AG10803 (cell line): ENCODE measurements around the gene FOXJ3.
A peak's percentile ranks its signal among the peaks of the same experiment; 100 is the strongest.

ENCODE experiments used
- DNase-seq: peaks from one replicate; pipeline ENCODE4 v3.0.0; 2010; ENCODE audit warnings: low read depth
- H3K4me3 ChIP-seq: 2 replicates; pipeline ENCODE4 v1.5.1; 2011; ENCODE audit warnings: mild to moderate bottlenecking, low read length, control low read depth
- TF ChIP-seq, protein P1 (sequence below): conservative IDR thresholded peaks from 2 replicates; pipeline ENCODE4 v1.5.1; 2011; ENCODE audit warnings: mild to moderate bottlenecking, low read length, control low read depth, inconsistent platforms

Gene FOXJ3

DNA sequence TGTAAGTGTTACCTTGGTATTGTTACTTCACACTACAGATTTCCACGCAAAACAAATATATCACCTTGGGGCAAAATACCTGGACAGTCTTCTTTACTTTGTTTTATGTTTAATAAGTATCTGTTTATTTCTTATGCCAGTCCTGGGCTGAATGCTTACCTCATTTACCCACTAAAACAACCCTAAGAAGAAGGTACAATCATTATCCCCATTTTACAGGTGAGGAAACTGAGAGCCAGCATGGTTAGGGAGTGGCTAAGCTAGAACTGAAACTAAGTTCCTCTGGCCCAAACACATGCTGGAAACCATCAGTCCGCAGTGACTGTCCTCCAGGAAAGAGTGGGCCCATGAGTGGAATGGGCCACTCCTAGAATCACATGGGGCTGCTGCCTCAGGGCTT lies 194.8 kb downstream of the FOXJ3 start:
- DNase-seq, result no peak

GRCh38 chr1:42139444-42139843 lies 195.6 kb downstream of the FOXJ3 start:
- DNase-seq, result no peak
- TF ChIP-seq, protein P1, sequence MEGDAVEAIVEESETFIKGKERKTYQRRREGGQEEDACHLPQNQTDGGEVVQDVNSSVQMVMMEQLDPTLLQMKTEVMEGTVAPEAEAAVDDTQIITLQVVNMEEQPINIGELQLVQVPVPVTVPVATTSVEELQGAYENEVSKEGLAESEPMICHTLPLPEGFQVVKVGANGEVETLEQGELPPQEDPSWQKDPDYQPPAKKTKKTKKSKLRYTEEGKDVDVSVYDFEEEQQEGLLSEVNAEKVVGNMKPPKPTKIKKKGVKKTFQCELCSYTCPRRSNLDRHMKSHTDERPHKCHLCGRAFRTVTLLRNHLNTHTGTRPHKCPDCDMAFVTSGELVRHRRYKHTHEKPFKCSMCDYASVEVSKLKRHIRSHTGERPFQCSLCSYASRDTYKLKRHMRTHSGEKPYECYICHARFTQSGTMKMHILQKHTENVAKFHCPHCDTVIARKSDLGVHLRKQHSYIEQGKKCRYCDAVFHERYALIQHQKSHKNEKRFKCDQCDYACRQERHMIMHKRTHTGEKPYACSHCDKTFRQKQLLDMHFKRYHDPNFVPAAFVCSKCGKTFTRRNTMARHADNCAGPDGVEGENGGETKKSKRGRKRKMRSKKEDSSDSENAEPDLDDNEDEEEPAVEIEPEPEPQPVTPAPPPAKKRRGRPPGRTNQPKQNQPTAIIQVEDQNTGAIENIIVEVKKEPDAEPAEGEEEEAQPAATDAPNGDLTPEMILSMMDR, result no peak
- H3K4me3 ChIP-seq, result no peak overlapping the region

More for the DNA sequence above, 194.8 kb downstream of the FOXJ3 start:
- H3K4me3 ChIP-seq, result no peak overlapping the region
- TF ChIP-seq, protein P1, result no peak

GRCh38 chr1:42138586-42138985 lies 196.4 kb downstream of the FOXJ3 start:
- H3K4me3 ChIP-seq, result no peak overlapping the region
- TF ChIP-seq, protein P1, result no peak
- no peak for DNase-seq

DNA sequence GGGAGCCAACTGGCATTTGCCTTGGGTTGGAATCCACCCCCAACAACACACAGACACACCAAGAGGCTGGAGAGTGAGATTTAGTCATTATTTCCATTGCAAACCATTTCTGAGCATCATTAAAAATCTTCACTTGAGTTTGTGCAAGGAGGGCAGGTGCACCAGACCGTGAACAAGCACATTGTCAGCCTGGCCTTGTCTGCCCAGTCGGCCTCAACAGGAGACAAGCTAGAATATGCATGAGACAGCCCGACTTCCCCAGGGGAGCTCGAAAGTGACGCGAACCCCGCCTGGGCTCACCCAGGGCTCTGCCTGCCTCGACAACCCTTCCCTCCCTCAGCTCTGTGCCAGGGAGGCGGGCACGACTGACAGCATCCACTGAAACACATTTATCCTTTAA lies 197.3 kb downstream of the FOXJ3 start:
- DNase-seq, result no peak
- TF ChIP-seq, protein P1, result no peak
- no peak overlapping the region for H3K4me3 ChIP-seq

DNA sequence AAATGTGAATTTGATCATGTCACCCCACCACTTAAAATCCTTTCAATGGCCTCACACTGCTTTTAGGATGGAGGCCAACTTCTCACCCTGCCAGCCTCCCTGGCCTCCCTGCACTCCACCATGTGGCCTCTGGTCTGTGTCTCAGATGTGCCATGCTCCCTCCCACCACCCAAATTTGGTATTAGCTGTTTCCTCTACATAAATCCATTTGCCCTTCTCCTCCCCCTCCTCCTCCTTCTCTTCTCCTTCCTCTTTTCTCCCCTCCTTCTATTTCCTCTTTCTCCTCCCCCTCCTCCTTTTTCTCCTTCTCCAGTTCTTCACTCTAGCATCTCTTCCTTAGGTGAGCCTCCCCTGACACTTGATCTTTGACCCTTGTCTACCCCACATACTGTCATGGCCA lies 198.6 kb downstream of the FOXJ3 start:
- no peak overlapping the region for H3K4me3 ChIP-seq
- TF ChIP-seq, protein P1, result no peak
- DNase-seq, result no peak

GRCh38 chr1:42135426-42135825 lies 199.6 kb downstream of the FOXJ3 start:
- TF ChIP-seq, protein P1, result no peak
- no peak overlapping the region for H3K4me3 ChIP-seq
- peak; percentile 45 for DNase-seq

- TF ChIP-seq, protein P1, result no peak
Measured at GRCh38 chr1:42133809-42134526, 201.1 kb downstream of the FOXJ3 start.

More at GRCh38 chr1:42133809-42134526, 201.1 kb downstream of the FOXJ3 start:
- no peak for DNase-seq
- H3K4me3 ChIP-seq, result no peak overlapping the region
